OCI-LY1 (cell line): ENCODE measurements around the gene RNF25.

ENCODE experiments used
- EZH2 ChIP-seq: fragments of 200-600 bp; sonication (generic), shearing (Covaris generic); IDR thresholded peaks from 2 replicates; pipeline ENCODE4 v1.8.0; 2017; ENCODE audit warnings: borderline replicate concordance, mixed run types, mild to moderate bottlenecking, antibody characterized with exemption, low read length, moderate library complexity, mixed read lengths
- TF ChIP-seq, protein P1 (sequence below): fragments of 200-600 bp; sonication (generic), shearing (Covaris generic); IDR thresholded peaks from 2 replicates; pipeline ENCODE4 v1.5.1; 2017; ENCODE audit warnings: mild to moderate bottlenecking, antibody characterized with exemption, low read length, moderate library complexity, mixed read lengths

DNA sequence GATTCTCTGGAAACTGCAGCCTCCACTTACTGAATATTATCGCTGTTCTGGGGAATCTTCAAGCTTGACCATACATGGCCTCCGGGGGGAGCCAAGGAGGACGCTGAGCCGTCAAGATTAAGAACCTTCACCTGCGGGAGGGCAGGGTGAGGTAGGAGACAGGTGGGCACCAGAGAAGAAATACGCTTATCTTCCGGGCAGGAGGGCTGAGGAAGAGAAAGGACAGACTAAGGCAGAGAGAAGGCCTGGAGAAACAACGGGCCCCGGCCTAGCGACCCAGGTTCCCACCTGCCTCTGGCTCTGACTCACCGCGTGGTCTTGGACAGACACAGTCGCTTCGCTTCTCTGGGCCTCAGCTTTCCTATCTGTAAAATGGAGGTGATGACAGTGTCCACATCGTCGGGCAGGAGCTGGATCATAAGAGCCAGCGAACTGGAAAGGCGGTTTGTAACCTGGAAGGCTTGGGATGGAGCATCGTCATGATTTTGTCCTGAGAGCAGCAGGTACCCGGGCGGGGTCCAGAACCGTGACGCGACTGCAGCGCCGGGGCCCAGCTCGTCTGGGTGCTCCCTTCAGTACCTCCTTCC is 13.0 kb downstream of the RNF25 start:
- TF ChIP-seq, protein P1, sequence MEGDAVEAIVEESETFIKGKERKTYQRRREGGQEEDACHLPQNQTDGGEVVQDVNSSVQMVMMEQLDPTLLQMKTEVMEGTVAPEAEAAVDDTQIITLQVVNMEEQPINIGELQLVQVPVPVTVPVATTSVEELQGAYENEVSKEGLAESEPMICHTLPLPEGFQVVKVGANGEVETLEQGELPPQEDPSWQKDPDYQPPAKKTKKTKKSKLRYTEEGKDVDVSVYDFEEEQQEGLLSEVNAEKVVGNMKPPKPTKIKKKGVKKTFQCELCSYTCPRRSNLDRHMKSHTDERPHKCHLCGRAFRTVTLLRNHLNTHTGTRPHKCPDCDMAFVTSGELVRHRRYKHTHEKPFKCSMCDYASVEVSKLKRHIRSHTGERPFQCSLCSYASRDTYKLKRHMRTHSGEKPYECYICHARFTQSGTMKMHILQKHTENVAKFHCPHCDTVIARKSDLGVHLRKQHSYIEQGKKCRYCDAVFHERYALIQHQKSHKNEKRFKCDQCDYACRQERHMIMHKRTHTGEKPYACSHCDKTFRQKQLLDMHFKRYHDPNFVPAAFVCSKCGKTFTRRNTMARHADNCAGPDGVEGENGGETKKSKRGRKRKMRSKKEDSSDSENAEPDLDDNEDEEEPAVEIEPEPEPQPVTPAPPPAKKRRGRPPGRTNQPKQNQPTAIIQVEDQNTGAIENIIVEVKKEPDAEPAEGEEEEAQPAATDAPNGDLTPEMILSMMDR = peak; percentile 75
- no peak for TF ChIP-seq EZH2
